ENCODE measurements around the gene MT1E.

DNA sequence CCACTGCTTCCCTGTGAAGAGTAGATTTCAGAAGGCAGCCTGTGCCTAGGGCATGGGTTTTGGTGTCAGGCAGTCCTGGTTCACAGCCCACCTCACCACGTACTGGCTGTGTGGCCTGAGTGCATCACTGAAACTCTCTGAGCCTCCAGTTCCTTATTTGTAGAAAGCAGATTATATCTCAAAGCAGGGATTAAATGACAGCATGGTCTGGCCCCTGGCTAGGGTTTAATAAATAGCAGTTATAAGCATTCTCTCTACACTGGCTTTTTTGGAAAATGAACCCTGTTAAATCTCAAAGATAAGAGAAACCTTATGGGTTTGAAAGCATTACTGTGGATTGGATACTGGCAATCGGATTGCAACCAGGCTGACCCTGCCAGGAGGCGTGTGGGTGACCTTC is 4.0 kb downstream of the MT1E start:
- TF ChIP-seq, protein P1, sequence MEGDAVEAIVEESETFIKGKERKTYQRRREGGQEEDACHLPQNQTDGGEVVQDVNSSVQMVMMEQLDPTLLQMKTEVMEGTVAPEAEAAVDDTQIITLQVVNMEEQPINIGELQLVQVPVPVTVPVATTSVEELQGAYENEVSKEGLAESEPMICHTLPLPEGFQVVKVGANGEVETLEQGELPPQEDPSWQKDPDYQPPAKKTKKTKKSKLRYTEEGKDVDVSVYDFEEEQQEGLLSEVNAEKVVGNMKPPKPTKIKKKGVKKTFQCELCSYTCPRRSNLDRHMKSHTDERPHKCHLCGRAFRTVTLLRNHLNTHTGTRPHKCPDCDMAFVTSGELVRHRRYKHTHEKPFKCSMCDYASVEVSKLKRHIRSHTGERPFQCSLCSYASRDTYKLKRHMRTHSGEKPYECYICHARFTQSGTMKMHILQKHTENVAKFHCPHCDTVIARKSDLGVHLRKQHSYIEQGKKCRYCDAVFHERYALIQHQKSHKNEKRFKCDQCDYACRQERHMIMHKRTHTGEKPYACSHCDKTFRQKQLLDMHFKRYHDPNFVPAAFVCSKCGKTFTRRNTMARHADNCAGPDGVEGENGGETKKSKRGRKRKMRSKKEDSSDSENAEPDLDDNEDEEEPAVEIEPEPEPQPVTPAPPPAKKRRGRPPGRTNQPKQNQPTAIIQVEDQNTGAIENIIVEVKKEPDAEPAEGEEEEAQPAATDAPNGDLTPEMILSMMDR (IDR thresholded peaks at IDR 0.05; ENCODE audit: low read length) = no peak
- TF ChIP-seq EZH2phosphoT487 (IDR thresholded peaks at IDR 0.05; ENCODE audit: low read length) (no peak), EZH2 (optimal IDR thresholded peaks at IDR 0.05; ENCODE audit: low read depth, low read length) (no peak)
